Activated CD4-positive, alpha-beta T cell treated with anti-CD3 and anti-CD28 coated beads, Interleukin-2, amount 50 U/mL, for 16 hours (primary cell): ENCODE measurements around the gene HTRA3.
A peak's percentile ranks its signal among the peaks of the same experiment; 100 is the strongest.

Experiments
- DNase-seq: peaks from one replicate; pipeline ENCODE4 v3.0.0-alpha.2; 2020

The HTRA3 gene

GRCh38 chr4:8250227-8250626 lies 19.3 kb upstream of the HTRA3 start:
- DNase-seq, result no peak

- DNase-seq, result no peak
These were observed 18.9 kb upstream of the HTRA3 start for GRCh38 chr4:8250637-8251036.

GRCh38 chr4:8251110-8251883 lies 18.3 kb upstream of the HTRA3 start:
- no peak for DNase-seq

GRCh38 chr4:8252301-8253173 lies 17.0 kb upstream of the HTRA3 start:
- DNase-seq, result no peak

GRCh38 chr4:8254076-8254475 lies 15.5 kb upstream of the HTRA3 start:
- no peak for DNase-seq

- no peak for DNase-seq
These were observed 13.7 kb upstream of the HTRA3 start for GRCh38 chr4:8255698-8256441.

GRCh38 chr4:8257854-8258253 lies 11.7 kb upstream of the HTRA3 start:
- no peak for DNase-seq

GRCh38 chr4:8258552-8259212 lies 10.9 kb upstream of the HTRA3 start:
- DNase-seq, result no peak

GRCh38 chr4:8259743-8260430 lies 9.7 kb upstream of the HTRA3 start:
- DNase-seq, result no peak

- no peak for DNase-seq
These were observed 8.9 kb upstream of the HTRA3 start for GRCh38 chr4:8260656-8261111.

GRCh38 chr4:8261851-8262535 lies 7.6 kb upstream of the HTRA3 start:
- DNase-seq, result no peak

- DNase-seq, result no peak
These were observed 6.8 kb upstream of the HTRA3 start for GRCh38 chr4:8262637-8263322.

- DNase-seq, result no peak
These were observed 6.2 kb upstream of the HTRA3 start for GRCh38 chr4:8263397-8263796.

GRCh38 chr4:8264106-8264505 lies 5.4 kb upstream of the HTRA3 start:
- no peak for DNase-seq

GRCh38 chr4:8265171-8265929 lies 4.2 kb upstream of the HTRA3 start:
- DNase-seq, result no peak

GRCh38 chr4:8266088-8266487 lies 3.5 kb upstream of the HTRA3 start:
- DNase-seq, result no peak

GRCh38 chr4:8266508-8266907 lies 3.0 kb upstream of the HTRA3 start:
- no peak for DNase-seq

GRCh38 chr4:8267077-8267476 lies 2.5 kb upstream of the HTRA3 start:
- DNase-seq, result peak; percentile 32

GRCh38 chr4:8268211-8268610 lies 1.3 kb upstream of the HTRA3 start:
- DNase-seq, result no peak

- no peak for DNase-seq
These were observed 536 bp upstream of the HTRA3 start for GRCh38 chr4:8268901-8269534.
